ENCODE data around the gene PMEPA1.

Gene PMEPA1

DNA sequence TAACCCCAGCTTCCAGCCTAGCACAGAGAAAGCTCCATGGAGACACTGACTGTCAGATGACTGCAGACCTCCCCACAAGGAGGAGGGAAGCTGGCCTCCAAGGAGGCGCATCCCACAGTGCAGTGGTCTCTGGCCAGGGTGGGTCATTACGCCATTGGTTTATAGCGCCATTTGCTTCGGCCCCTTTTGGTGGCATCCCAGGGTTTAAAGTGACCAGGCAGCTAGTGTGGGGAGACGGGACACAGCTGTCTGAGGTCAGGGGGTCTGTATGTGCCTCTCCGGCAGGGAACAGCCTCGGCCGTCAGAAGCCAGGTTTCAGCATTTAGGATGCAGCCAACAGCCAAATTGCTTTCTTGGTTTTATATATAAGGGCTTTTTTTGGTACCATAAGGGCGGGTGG is 15.8 kb upstream of the PMEPA1 start:
- FAIRE-seq (no peak), DNase-seq (ENCODE audit: insufficient read length, low spot score) (no peak)
- no peak for TF ChIP-seq POLR2A (IDR thresholded peaks at IDR 0.05; ENCODE audit: low read depth, low read length)
- no peak for TF ChIP-seq SPI1 (IDR thresholded peaks at IDR 0.05; ENCODE audit: low read depth, low read length)

GRCh38 chr20:57724610-57725405 is 15.0 kb upstream of the PMEPA1 start:
- FAIRE-seq (no peak), DNase-seq (ENCODE audit: insufficient read length, low spot score) (no peak)
- TF ChIP-seq SPI1 (IDR thresholded peaks at IDR 0.05; ENCODE audit: low read depth, low read length) (no peak), POU2F2 (IDR thresholded peaks at IDR 0.05; ENCODE audit: low read depth, low read length) (no peak), POLR2A (IDR thresholded peaks at IDR 0.05; ENCODE audit: low read depth, low read length) (no peak), TAF1 (IDR thresholded peaks at IDR 0.05; ENCODE audit: low read depth, low read length) (no peak), POLR2AphosphoS5 (IDR thresholded peaks at IDR 0.05; ENCODE audit: low read depth, low read length) (no peak), PAX5 (IDR thresholded peaks at IDR 0.05; ENCODE audit: insufficient read depth, low read length, severe bottlenecking) (no peak)

DNA sequence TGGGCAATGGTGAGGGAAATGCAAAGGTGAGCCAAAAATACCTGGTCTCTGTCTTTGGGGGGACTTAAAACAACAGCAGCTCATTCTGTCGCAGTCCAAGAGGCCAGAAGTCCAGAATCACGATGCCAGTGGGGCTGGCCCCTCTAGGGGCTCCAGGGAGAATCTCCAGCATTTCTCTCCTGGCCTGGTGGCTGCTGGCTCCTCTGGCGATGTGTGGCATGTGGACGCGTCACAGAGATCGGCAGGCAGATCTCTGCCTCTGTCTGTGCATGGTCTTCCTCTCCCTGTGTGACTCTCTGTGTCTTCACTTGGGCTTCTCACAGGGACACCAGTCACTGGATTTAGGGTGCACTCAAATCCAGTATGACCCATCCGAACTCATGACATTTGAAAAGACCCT is 14.0 kb upstream of the PMEPA1 start:
- TF ChIP-seq POLR2AphosphoS5 (IDR thresholded peaks at IDR 0.05; ENCODE audit: low read depth, low read length) (no peak), TAF1 (IDR thresholded peaks at IDR 0.05; ENCODE audit: low read depth, low read length) (no peak), SPI1 (IDR thresholded peaks at IDR 0.05; ENCODE audit: low read depth, low read length) (no peak), PAX5 (IDR thresholded peaks at IDR 0.05; ENCODE audit: insufficient read depth, low read length, severe bottlenecking) (no peak), POU2F2 (IDR thresholded peaks at IDR 0.05; ENCODE audit: low read depth, low read length) (no peak), POLR2A (IDR thresholded peaks at IDR 0.05; ENCODE audit: low read depth, low read length) (no peak)
- FAIRE-seq = no peak
- no peak for DNase-seq (ENCODE audit: insufficient read length, low spot score)

GRCh38 chr20:57719951-57720350 is 10.1 kb upstream of the PMEPA1 start:
- no peak for FAIRE-seq
- no peak for TF ChIP-seq POLR2A (IDR thresholded peaks at IDR 0.05; ENCODE audit: low read depth, low read length)
- no peak for TF ChIP-seq SPI1 (IDR thresholded peaks at IDR 0.05; ENCODE audit: low read depth, low read length)
- no peak for TF ChIP-seq POLR2AphosphoS5 (IDR thresholded peaks at IDR 0.05; ENCODE audit: low read depth, low read length)
- TF ChIP-seq POU2F2 (IDR thresholded peaks at IDR 0.05; ENCODE audit: low read depth, low read length) = no peak
- DNase-seq (ENCODE audit: insufficient read length, low spot score) = no peak

- peak; percentile 98 for DNase-seq (ENCODE audit: insufficient read length, low spot score)
- TF ChIP-seq TAF1 (IDR thresholded peaks at IDR 0.05; ENCODE audit: low read depth, low read length) (no peak), POLR2A (IDR thresholded peaks at IDR 0.05; ENCODE audit: low read depth, low read length) (no peak), PAX5 (IDR thresholded peaks at IDR 0.05; ENCODE audit: insufficient read depth, low read length, severe bottlenecking) (no peak), POLR2AphosphoS5 (IDR thresholded peaks at IDR 0.05; ENCODE audit: low read depth, low read length) (no peak), SPI1 (IDR thresholded peaks at IDR 0.05; ENCODE audit: low read depth, low read length) (no peak), POU2F2 (IDR thresholded peaks at IDR 0.05; ENCODE audit: low read depth, low read length) (no peak)
- peak; percentile 16 for FAIRE-seq
Measured at GRCh38 chr20:57718490-57719009, 8.7 kb upstream of the PMEPA1 start.

DNA sequence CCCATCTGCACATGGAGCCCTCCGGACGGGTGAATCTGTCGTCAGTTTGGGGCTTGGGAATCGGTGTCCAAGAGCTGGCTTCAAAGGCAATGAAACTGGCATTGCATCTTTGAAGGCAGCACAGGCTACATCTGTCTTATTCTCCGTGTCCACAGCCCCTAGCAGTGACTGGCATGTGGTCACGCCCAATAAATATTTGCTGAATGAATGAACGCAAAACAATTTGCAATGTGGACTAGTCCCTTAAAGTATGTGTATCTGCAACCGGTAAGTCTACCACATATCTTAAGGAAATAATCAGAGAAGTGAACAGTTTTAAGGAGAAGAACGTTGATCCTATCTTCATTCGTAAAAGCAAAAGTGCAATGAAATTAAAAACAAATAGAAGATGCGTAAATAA is 8.0 kb upstream of the PMEPA1 start:
- DNase-seq (ENCODE audit: insufficient read length, low spot score) = no peak
- no peak for TF ChIP-seq PAX5 (IDR thresholded peaks at IDR 0.05; ENCODE audit: insufficient read depth, low read length, severe bottlenecking)
- no peak for TF ChIP-seq TAF1 (IDR thresholded peaks at IDR 0.05; ENCODE audit: low read depth, low read length)
- no peak for TF ChIP-seq POLR2A (IDR thresholded peaks at IDR 0.05; ENCODE audit: low read depth, low read length)
- TF ChIP-seq SPI1 (IDR thresholded peaks at IDR 0.05; ENCODE audit: low read depth, low read length) = no peak
- no peak for TF ChIP-seq POLR2AphosphoS5 (IDR thresholded peaks at IDR 0.05; ENCODE audit: low read depth, low read length)
- TF ChIP-seq POU2F2 (IDR thresholded peaks at IDR 0.05; ENCODE audit: low read depth, low read length) = no peak
- FAIRE-seq = no peak

- TF ChIP-seq POLR2AphosphoS5 (IDR thresholded peaks at IDR 0.05; ENCODE audit: low read depth, low read length) = no peak
- no peak for TF ChIP-seq SPI1 (IDR thresholded peaks at IDR 0.05; ENCODE audit: low read depth, low read length)
- no peak for TF ChIP-seq PAX5 (IDR thresholded peaks at IDR 0.05; ENCODE audit: insufficient read depth, low read length, severe bottlenecking)
- no peak for TF ChIP-seq TAF1 (IDR thresholded peaks at IDR 0.05; ENCODE audit: low read depth, low read length)
- TF ChIP-seq POLR2A (IDR thresholded peaks at IDR 0.05; ENCODE audit: low read depth, low read length) = no peak
- no peak for TF ChIP-seq POU2F2 (IDR thresholded peaks at IDR 0.05; ENCODE audit: low read depth, low read length)
- FAIRE-seq (no peak), DNase-seq (ENCODE audit: insufficient read length, low spot score) (no peak)
Measured at GRCh38 chr20:57716901-57717300, 7.1 kb upstream of the PMEPA1 start.

- FAIRE-seq = no peak
- DNase-seq (ENCODE audit: insufficient read length, low spot score) = no peak
Measured at GRCh38 chr20:57716202-57716601, 6.4 kb upstream of the PMEPA1 start.

GRCh38 chr20:57715268-57715904 is 5.6 kb upstream of the PMEPA1 start:
- DNase-seq (ENCODE audit: insufficient read length, low spot score) (no peak), FAIRE-seq (no peak)
- no peak for TF ChIP-seq PAX5 (IDR thresholded peaks at IDR 0.05; ENCODE audit: insufficient read depth, low read length, severe bottlenecking)
- no peak for TF ChIP-seq SPI1 (IDR thresholded peaks at IDR 0.05; ENCODE audit: low read depth, low read length)
- TF ChIP-seq POU2F2 (IDR thresholded peaks at IDR 0.05; ENCODE audit: low read depth, low read length) = no peak
- TF ChIP-seq POLR2AphosphoS5 (IDR thresholded peaks at IDR 0.05; ENCODE audit: low read depth, low read length) = no peak
- no peak for TF ChIP-seq TAF1 (IDR thresholded peaks at IDR 0.05; ENCODE audit: low read depth, low read length)
- TF ChIP-seq POLR2A (IDR thresholded peaks at IDR 0.05; ENCODE audit: low read depth, low read length) = no peak

More at GRCh38 chr20:57716202-57716601, 6.4 kb upstream of the PMEPA1 start:
- no peak for TF ChIP-seq SPI1 (IDR thresholded peaks at IDR 0.05; ENCODE audit: low read depth, low read length)
- TF ChIP-seq PAX5 (IDR thresholded peaks at IDR 0.05; ENCODE audit: insufficient read depth, low read length, severe bottlenecking) = no peak
- no peak for TF ChIP-seq POLR2AphosphoS5 (IDR thresholded peaks at IDR 0.05; ENCODE audit: low read depth, low read length)
- no peak for TF ChIP-seq POU2F2 (IDR thresholded peaks at IDR 0.05; ENCODE audit: low read depth, low read length)
- no peak for TF ChIP-seq POLR2A (IDR thresholded peaks at IDR 0.05; ENCODE audit: low read depth, low read length)
- TF ChIP-seq TAF1 (IDR thresholded peaks at IDR 0.05; ENCODE audit: low read depth, low read length) = no peak
